Subcutaneous abdominal adipose tissue (tissue), 5 donors: Measurements from ENCODE around the gene TAF4B.
"Not testable (repeated sequence)": the region's sequence is repeated elsewhere in the genome, so short reads cannot be mapped to it uniquely, and the experiment has no call there.

Experiments
- H3K27ac ChIP-seq: one replicate; pipeline ENCODE4 v1.7.0; 2013; ENCODE audit warnings: low read depth, mild to moderate bottlenecking, inconsistent platforms, low read length, moderate library complexity
- H3K27me3 ChIP-seq, 5 donors: one replicate each; pipeline ENCODE4 v1.7.0; 2013; ENCODE audit warnings: low read length in 5 of 5, inconsistent platforms in 1 of 5; ENCODE audit not compliant: control insufficient read depth in 5 of 5, insufficient read depth in 4 of 5
- H3K36me3 ChIP-seq, 5 donors: one replicate each; pipeline ENCODE4 v1.7.0; 2013; ENCODE audit warnings: low read length in 5 of 5; ENCODE audit not compliant: control insufficient read depth in 5 of 5, insufficient read depth in 5 of 5
- H3K4me1 ChIP-seq, 5 donors: one replicate each; pipeline ENCODE4 v1.7.0; 2013; ENCODE audit warnings: low read length in 5 of 5, mild to moderate bottlenecking in 3 of 5, moderate library complexity in 1 of 5; ENCODE audit not compliant: control insufficient read depth in 5 of 5, insufficient read depth in 5 of 5
- H3K4me3 ChIP-seq, 5 donors: one replicate each; pipeline ENCODE4 v1.7.0; 2013; ENCODE audit warnings: low read length in 5 of 5, low read depth in 1 of 5
- H3K9ac ChIP-seq, 5 donors: one replicate each; pipeline ENCODE4 v1.7.0; 2013; ENCODE audit warnings: low read length in 5 of 5, mild to moderate bottlenecking in 4 of 5, moderate library complexity in 3 of 5
- H3K9me3 ChIP-seq, 5 donors: one replicate each; pipeline ENCODE4 v1.7.0; 2013; ENCODE audit warnings: low read length in 5 of 5; ENCODE audit not compliant: control insufficient read depth in 5 of 5
- donor health status: healthy.
- donor health status: healthy.
- donor health status: healthy.
- donor health status: healthy.
- donor health status: healthy.

The TAF4B gene

DNA sequence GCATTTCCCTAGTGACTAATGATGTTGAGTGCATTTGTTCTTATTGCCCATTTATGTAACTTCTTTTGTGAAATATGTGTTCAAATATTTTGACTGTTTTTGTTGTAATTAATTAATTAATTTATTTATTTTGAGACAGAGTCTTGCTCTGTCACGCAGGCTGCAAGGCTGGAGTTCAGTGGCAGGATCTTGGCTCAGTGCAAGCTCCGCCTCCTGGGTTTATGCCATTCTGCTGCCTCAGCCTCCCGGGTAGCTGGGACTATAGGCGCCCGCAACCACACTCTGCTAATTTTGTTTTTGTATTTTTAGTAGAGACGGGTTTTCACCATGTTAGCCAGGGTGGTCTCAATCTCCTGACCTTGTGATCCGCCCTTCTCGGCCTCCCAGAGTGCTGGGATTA, 71.9 kb downstream of the TAF4B start:
- Histone ChIP-seq H3K4me3 (no peak overlapping the region), H3K9ac (no peak overlapping the region), H3K4me1 (no peaks in the 10 kb centered on the region), H3K9me3 (no peaks in the 10 kb centered on the region), H3K27ac (no peak overlapping the region), H3K36me3 (peaks cover 0 to 6% (median 0%) of the 10 kb centered on the region in 5 donors), H3K27me3 (no peaks in the 10 kb centered on the region)

DNA sequence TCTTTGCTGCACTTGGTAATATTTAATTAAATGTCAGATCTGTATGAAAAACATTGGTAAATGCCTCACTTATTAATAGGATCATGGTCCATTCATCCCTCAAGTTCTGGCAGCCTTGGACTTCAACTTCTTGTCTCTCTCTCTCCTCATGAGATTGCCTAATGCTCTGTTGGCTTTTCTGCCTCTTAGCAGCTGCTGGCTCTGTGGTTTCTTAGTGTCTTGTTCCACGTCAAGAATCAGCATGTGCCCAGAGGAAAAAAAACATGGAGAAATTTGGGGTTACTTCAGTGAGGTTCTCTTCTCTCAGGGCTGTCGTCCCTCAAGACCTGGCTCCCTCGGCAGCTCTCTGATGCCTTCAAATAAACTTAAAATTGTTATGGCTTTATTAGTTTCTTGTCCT, 75.4 kb downstream of the TAF4B start:
- no peak overlapping the region for H3K4me3 ChIP-seq
- no peaks in the 10 kb centered on the region for H3K36me3 ChIP-seq
- no peaks in the 10 kb centered on the region for H3K4me1 ChIP-seq
- no peak overlapping the region for H3K9ac ChIP-seq
- no peaks in the 10 kb centered on the region for H3K9me3 ChIP-seq
- H3K27ac ChIP-seq, result no peak overlapping the region
- no peaks in the 10 kb centered on the region for H3K27me3 ChIP-seq

DNA sequence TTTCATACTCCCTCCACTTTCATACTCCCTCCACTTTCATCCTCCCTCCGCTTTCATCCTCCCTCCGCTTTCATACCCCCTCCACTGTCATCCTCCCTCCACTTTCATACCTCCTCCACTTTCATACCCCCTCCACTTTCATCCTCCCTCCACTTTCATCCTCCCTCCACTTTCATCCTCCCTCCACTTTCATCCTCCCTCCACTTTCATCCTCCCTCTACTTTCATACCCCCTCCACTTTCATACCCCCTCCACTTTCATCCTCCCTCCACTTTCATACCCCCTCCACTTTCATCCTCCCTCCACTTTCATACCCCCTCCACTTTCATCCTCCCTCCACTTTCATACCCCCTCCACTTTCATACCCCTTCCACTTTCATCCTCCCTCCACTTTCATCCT, 77.0 kb downstream of the TAF4B start:
- H3K27me3 ChIP-seq, H3K4me3 ChIP-seq, H3K4me1 ChIP-seq, H3K36me3 ChIP-seq, H3K9ac ChIP-seq, H3K9me3 ChIP-seq, H3K27ac ChIP-seq: not testable (repeated sequence)

DNA sequence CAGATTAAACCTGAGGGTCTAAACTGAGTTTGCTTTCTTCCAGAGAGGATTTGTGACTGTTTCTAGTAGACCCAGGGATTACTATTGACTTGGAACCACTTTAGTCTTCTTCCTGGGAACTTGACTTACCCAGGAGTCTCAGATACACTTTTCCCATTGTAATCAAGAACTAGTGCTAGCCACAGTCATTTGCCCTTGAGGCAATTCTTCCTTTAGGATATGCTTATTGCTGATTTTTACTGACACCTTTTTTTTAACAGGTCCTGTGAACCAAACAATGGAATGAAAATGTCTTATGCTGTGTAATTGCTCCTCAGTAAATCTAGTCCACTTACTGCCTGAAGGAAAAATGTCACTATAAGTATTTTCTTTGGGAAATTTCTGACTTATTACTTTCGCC, 78.3 kb downstream of the TAF4B start:
- no peaks in the 10 kb centered on the region for H3K9me3 ChIP-seq
- no peaks in the 10 kb centered on the region for H3K4me1 ChIP-seq
- H3K4me3 ChIP-seq, result no peak overlapping the region
- H3K27me3 ChIP-seq, result no peaks in the 10 kb centered on the region
- H3K27ac ChIP-seq, result no peak overlapping the region
- H3K36me3 ChIP-seq, result no peaks in the 10 kb centered on the region
- no peak overlapping the region for H3K9ac ChIP-seq

DNA sequence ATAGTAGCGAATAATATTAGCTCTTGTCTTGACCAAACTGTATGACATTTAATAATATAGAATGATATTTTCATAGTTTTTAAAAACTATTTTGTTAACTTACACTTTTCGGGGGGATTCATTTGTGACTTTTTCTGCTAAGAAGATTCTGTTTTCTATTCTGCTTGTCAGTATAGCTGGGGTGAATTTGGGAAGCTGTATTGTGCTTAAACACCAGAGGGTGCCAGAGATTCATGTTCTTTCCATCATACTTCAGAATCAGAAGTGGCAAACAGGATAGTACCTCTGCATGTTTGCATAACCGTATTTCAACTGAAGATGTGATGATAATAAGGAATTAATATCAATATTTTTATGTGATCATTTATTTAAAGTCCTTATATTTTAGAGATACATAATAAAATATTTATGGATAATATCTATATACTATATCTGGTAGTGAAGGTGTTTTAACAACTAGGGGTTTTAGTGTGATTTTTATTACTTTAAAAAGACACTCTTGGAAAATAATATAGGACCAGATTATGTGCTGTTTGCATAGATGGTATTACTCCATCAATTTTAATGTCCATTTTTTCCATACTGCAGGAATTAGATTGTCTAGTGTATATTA, 81.0 kb downstream of the TAF4B start:
- Histone ChIP-seq H3K27ac (no peak overlapping the region), H3K4me3 (no peak overlapping the region), H3K4me1 (no peaks in the 10 kb centered on the region), H3K9me3 (no peaks in the 10 kb centered on the region), H3K27me3 (no peaks in the 10 kb centered on the region), H3K9ac (no peak overlapping the region), H3K36me3 (no peaks in the 10 kb centered on the region)

DNA sequence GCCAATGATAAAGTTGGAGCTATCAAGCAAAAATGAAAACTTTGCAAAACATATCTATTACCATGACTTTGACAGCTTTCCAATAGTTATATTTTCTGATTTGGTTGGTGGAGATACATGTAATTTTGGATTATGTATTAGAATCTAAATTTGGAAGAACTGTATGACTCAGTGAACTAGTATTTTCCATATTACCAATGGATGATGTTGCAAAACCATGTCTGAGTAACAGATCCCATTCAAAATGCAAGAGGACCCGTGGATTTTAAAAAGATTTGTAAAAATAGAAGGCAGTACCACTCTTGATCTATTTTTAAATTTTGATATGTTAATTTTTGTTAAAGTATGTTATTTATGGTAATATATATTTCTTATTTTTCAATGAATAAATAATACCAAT, 83.0 kb downstream of the TAF4B start:
- Histone ChIP-seq H3K36me3 (no peaks in the 10 kb centered on the region), H3K9ac (no peak overlapping the region), H3K9me3 (no peaks in the 10 kb centered on the region), H3K27ac (no peak overlapping the region), H3K27me3 (no peaks in the 10 kb centered on the region), H3K4me1 (no peaks in the 10 kb centered on the region), H3K4me3 (no peak overlapping the region)

DNA sequence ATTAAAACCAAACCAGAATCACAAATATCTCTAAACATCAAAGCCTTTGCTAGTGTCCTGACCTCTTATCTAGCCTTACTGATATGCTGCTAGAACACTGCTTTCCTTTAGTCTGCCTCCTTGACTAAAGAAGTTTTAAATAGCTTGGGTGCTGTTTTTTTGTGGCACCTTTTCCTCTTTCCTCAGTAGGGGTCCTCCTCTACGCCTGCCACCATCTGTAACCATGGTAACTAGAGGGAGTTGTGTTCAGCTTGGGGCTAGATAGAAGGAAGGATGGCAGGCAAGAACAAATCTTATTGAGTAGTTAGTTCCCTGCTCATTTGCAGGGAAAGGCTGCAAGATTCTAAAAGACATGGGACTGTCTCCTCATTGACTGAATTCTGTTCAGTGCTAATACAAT, 86.0 kb downstream of the TAF4B start:
- no peaks in the 10 kb centered on the region for H3K36me3 ChIP-seq
- no peaks in the 10 kb centered on the region for H3K27me3 ChIP-seq
- no peak overlapping the region for H3K9ac ChIP-seq
- H3K4me1 ChIP-seq, result no peaks in the 10 kb centered on the region
- H3K9me3 ChIP-seq, result no peaks in the 10 kb centered on the region
- no peak overlapping the region for H3K4me3 ChIP-seq
- no peak overlapping the region for H3K27ac ChIP-seq

DNA sequence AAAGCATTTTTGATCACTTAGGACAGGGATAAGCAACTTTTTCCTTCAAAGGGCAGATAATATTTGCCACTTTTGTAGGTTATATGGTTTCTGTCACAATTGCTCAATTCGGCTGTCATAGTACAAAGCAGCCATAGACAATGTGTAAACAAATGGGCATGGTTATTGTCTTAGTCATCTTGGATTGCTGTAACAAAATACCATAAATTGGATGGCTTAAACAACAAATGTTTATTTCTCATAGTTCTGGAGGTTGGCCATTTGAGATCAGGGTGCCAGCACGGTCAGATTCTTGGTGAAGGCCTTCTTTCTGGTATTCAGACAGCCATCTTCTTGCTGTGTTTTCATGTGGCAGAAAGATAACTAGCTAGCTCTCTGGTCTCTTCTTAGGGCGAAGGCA, 91.2 kb downstream of the TAF4B start:
- no peaks in the 10 kb centered on the region for H3K9me3 ChIP-seq

DNA sequence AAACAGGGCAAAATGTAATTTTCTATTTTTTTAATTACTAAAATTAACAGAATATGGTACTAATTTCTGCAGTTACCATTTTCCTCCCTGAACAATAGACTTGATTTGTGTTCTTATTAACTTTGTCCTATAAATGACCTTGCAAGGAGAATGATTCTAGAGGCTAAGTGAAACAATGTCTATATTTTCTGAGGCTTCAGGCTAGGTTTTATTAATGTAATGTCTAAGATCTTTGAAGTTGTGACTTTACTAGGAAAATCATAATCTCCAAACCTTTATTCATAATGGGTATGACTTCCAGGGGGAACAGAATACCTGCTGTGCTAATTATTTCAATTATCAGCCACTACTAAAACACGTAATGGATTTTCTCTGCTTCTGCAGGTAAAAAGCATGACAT, 94.4 kb downstream of the TAF4B start:
- no peak overlapping the region for H3K4me3 ChIP-seq
- H3K27me3 ChIP-seq, result no peaks in the 10 kb centered on the region
- H3K4me1 ChIP-seq, result no peaks in the 10 kb centered on the region
- H3K9ac ChIP-seq, result no peak overlapping the region
- H3K27ac ChIP-seq, result no peak overlapping the region
- H3K9me3 ChIP-seq, result no peaks in the 10 kb centered on the region
- peaks cover 0 to 6% (median 0%) of the 10 kb centered on the region in 5 donors for H3K36me3 ChIP-seq

More for the DNA sequence above, 91.2 kb downstream of the TAF4B start:
- Histone ChIP-seq H3K27me3 (no peaks in the 10 kb centered on the region), H3K27ac (no peak overlapping the region), H3K9ac (no peak overlapping the region), H3K4me1 (no peaks in the 10 kb centered on the region), H3K4me3 (no peak overlapping the region), H3K36me3 (peaks cover 0 to 6% (median 0%) of the 10 kb centered on the region in 5 donors)

DNA sequence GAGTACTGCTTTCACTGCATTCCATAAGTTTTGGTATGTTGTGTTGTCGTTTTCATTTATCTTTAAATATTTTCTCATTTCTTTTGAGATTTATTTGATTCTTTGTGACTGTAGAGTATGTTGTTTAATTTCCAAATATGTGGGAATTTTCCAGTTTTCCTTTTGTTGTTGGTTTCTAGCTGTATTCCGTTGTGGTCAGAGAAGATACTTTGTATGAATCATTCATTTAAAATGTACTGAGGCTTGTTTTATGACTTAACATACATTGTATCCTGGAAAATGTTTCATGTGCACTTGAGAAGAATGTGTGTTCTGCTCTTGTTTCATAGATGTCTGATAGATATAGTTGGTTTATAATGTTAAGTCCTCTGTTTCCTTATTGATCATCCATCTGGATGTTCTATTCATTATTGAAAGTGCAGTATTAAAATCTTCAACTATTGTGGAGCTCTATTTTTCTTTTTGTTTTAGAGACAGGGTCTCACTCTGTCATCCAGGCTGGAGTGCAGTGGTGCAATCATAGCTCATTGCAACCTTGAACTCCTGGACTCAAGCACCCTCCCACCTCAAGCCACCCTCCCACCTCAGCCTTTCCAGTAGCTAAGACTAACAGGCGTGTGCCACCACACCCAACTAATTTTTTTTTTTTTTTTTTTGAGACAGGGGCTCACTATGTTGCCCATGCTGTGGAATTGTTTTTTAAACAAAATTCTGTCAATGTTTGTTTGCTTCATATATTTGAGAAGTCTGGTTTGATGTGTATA, 96.8 kb downstream of the TAF4B start:
- Histone ChIP-seq H3K4me1 (no peaks in the 10 kb centered on the region), H3K9me3 (no peaks in the 10 kb centered on the region), H3K27me3 (no peaks in the 10 kb centered on the region), H3K4me3 (no peak overlapping the region), H3K9ac (no peak overlapping the region), H3K36me3 (peaks cover 0 to 6% (median 0%) of the 10 kb centered on the region in 5 donors), H3K27ac (no peak overlapping the region)
